ENCODE data around the gene ZDHHC22. TPM values are rescaled to one million over a fixed set of nuclear protein-coding genes. Genes with fewer than 3 reads are reported as not detected.

ZDHHC22 gene
- total RNA-seq, 6 donors from 2014 or later: 0.06 TPM; not detected in 5

- no peak for DNase-seq
- TF ChIP-seq POLR2AphosphoS5 (IDR thresholded peaks at IDR 0.05) (no peak), POLR2A (IDR thresholded peaks at IDR 0.05) (no peak), EP300 (IDR thresholded peaks at IDR 0.05) (no peak), CTCF (IDR thresholded peaks at IDR 0.05) (no peak)
- peak overlapping the region in 1 of 4 donors; percentile 74 for H3K27ac ChIP-seq
- no peaks in the 10 kb centered on the region for H3K9me3 ChIP-seq
- no peaks in the 10 kb centered on the region for H3K27me3 ChIP-seq
- H3K36me3 ChIP-seq: peaks cover 0 to 45% (median 9%) of the 10 kb centered on the region in 4 donors
- ATAC-seq (ENCODE audit: low FRiP score in 2 of 2): no peak
- H3K4me3 ChIP-seq: no peak overlapping the region
- H3K4me1 ChIP-seq: peaks cover 11 to 36% (median 29%) of the 10 kb centered on the region in 4 donors
- WGBS, 2 donors: 90 to 94% methylated on average over 7 of the region's 7 CpGs
Observed at GRCh38 chr14:77119851-77120250, 21.7 kb downstream of the ZDHHC22 start.

GRCh38 chr14:77116172-77116817 is 25.3 kb downstream of the ZDHHC22 start:
- TF ChIP-seq POLR2AphosphoS5 (IDR thresholded peaks at IDR 0.05) (no peak), EP300 (IDR thresholded peaks at IDR 0.05) (no peak), CTCF (IDR thresholded peaks at IDR 0.05) (no peak), POLR2A (IDR thresholded peaks at IDR 0.05) (no peak)
- H3K27me3 ChIP-seq: no peaks in the 10 kb centered on the region
- peaks cover 6 to 15% (median 11%) of the 10 kb centered on the region in 4 donors for H3K4me1 ChIP-seq
- no peak for ATAC-seq (ENCODE audit: low FRiP score in 2 of 2)
- H3K36me3 ChIP-seq: peaks cover 7 to 76% (median 31%) of the 10 kb centered on the region in 4 donors
- no peaks in the 10 kb centered on the region for H3K9me3 ChIP-seq
- H3K27ac ChIP-seq: no peak overlapping the region
- no peak for DNase-seq
- no peak overlapping the region for H3K4me3 ChIP-seq
- WGBS, 2 donors: 92 to 93% methylated on average over 2 of the region's 2 CpGs

GRCh38 chr14:77114609-77115008 is 27.0 kb downstream of the ZDHHC22 start:
- DNase-seq: no peak
- Histone ChIP-seq H3K36me3 (peaks cover 7 to 79% (median 35%) of the 10 kb centered on the region in 4 donors), H3K4me3 (no peak overlapping the region), H3K4me1 (peaks cover 11 to 13% (median 12%) of the 10 kb centered on the region in 4 donors), H3K27me3 (no peaks in the 10 kb centered on the region), H3K27ac (no peak overlapping the region), H3K9me3 (no peaks in the 10 kb centered on the region)
- ATAC-seq (ENCODE audit: low FRiP score in 2 of 2): no peak
- TF ChIP-seq POLR2AphosphoS5 (IDR thresholded peaks at IDR 0.05) (no peak), EP300 (IDR thresholded peaks at IDR 0.05) (no peak), POLR2A (IDR thresholded peaks at IDR 0.05) (no peak), CTCF (IDR thresholded peaks at IDR 0.05) (no peak)
- 69 to 74% methylated on average over 3 to 4 of the region's 4 CpGs for WGBS, 2 donors

GRCh38 chr14:77113644-77114043 is 27.9 kb downstream of the ZDHHC22 start:
- H3K27ac ChIP-seq: peak overlapping the region in 1 of 4 donors; percentile 10
- no peaks in the 10 kb centered on the region for H3K9me3 ChIP-seq
- ATAC-seq (ENCODE audit: low FRiP score in 2 of 2) (no peak), DNase-seq (no peak)
- no peak overlapping the region for H3K4me3 ChIP-seq
- H3K36me3 ChIP-seq: peaks cover 7 to 82% (median 36%) of the 10 kb centered on the region in 4 donors
- TF ChIP-seq CTCF (IDR thresholded peaks at IDR 0.05): no peak
- TF ChIP-seq POLR2AphosphoS5 (IDR thresholded peaks at IDR 0.05): no peak
- no peak for TF ChIP-seq EP300 (IDR thresholded peaks at IDR 0.05)
- no peak for TF ChIP-seq POLR2A (IDR thresholded peaks at IDR 0.05)
- no peaks in the 10 kb centered on the region for H3K27me3 ChIP-seq
- 92% methylated on average over 10 to 11 of the region's 11 CpGs for WGBS, 2 donors
- peaks cover 11 to 16% (median 12%) of the 10 kb centered on the region in 4 donors for H3K4me1 ChIP-seq

- Histone ChIP-seq H3K27me3 (no peaks in the 10 kb centered on the region), H3K36me3 (peaks cover 7 to 87% (median 31%) of the 10 kb centered on the region in 4 donors), H3K9me3 (no peaks in the 10 kb centered on the region), H3K27ac (peak overlapping the region; percentile 50 to 82 (median 69)), H3K4me1 (peaks cover 11 to 21% (median 15%) of the 10 kb centered on the region in 4 donors), H3K4me3 (no peak overlapping the region)
- ATAC-seq (ENCODE audit: low FRiP score in 2 of 2) (peak; percentile 38 to 59), DNase-seq (no peak)
- TF ChIP-seq POLR2AphosphoS5 (IDR thresholded peaks at IDR 0.05) (peak in 1 of 2 donors; percentile 14), EP300 (IDR thresholded peaks at IDR 0.05) (no peak), POLR2A (IDR thresholded peaks at IDR 0.05) (no peak), CTCF (IDR thresholded peaks at IDR 0.05) (no peak)
- 43 to 55% methylated on average over 5 of the region's 5 CpGs for WGBS, 2 donors
Observed at GRCh38 chr14:77111021-77111420, 30.6 kb downstream of the ZDHHC22 start.
